H7 (cell line): ENCODE measurements around the gene OR4D11. TPM values are rescaled to one million over a fixed set of nuclear protein-coding genes. Genes with fewer than 3 reads are reported as not detected.

Experiments
- total RNA-seq: library from RNA; depleted of rRNA; stranded (reverse); fragments of >200 nt; shearing (Covaris generic); gene quantifications from 2 replicates; pipeline ENCODE4 v1.2.3, GENCODE V29; 2014; rRNA removed

OR4D11 gene
- total RNA-seq, 1 experiment from 2014 or later: not detected

Other genes starting within 250 kb of the OR4D11 start
- not detected in 2 replicates for gene OR5AN1, start 144.7 kb upstream of the OR4D11 start, total RNA-seq
- gene OR5A2, start 77.2 kb upstream of the OR4D11 start, total RNA-seq: not detected in 2 replicates
- not detected in 2 replicates for gene OR5A1, start 67.1 kb upstream of the OR4D11 start, total RNA-seq
- gene OR4D6, start 46.6 kb upstream of the OR4D11 start, total RNA-seq: not detected in 2 replicates
- gene OR4D10, start 30.3 kb upstream of the OR4D11 start, total RNA-seq: not detected in 2 replicates
- not detected in 2 replicates for gene OR4D9, start 8.0 kb downstream of the OR4D11 start, total RNA-seq
- 18.4 and 27.3 TPM in 2 replicates for gene OSBP, start 112.2 kb downstream of the OR4D11 start, total RNA-seq
- gene PATL1, start 165.5 kb downstream of the OR4D11 start, total RNA-seq: 13.5 and 14.7 TPM in 2 replicates
- not detected in 2 replicates for gene OR10V1, start 210.3 kb downstream of the OR4D11 start, total RNA-seq